A673 (cell line): ENCODE results near the gene CAMK1D. TPM values are rescaled to one million over a fixed set of nuclear protein-coding genes. Genes with fewer than 3 reads are reported as not detected.

Source experiments
- BruUV-seq: library from RNA; stranded (reverse); fragments of 400-500 nt; replicated peaks from 2 replicates; lab custom pipeline; 2021; lab: Mats Ljungman, UMichigan
- CTCF ChIA-PET: fragments of 300-600 bp; sonication (Branson Sonifier 250); formaldehyde crosslinking; loops from one replicate; lab custom pipeline; 2022; ENCODE audit warnings: antibody characterized with exemption; lab: Charles Lee
- POLR2A ChIA-PET: fragments of 300-600 bp; sonication (Branson Sonifier 250); formaldehyde crosslinking; loops from one replicate; lab custom pipeline; 2022; ENCODE audit warnings: antibody characterized with exemption; ENCODE audit not compliant: low non-redundant PET; lab: Charles Lee
- DNase-seq: peaks from one replicate; pipeline ENCODE4 v3.0.0-alpha.2; 2015; ENCODE audit warnings: low spot score
- H3K27ac ChIP-seq: fragments of 200-600 bp; sonication (generic); 2 replicates; pipeline ENCODE4 v1.5.1; 2016; ENCODE audit warnings: mixed run types, low read depth, mild to moderate bottlenecking, mixed read lengths, antibody characterized with exemption, low read length; ENCODE audit not compliant: poor library complexity, severe bottlenecking
- H3K27me3 ChIP-seq: fragments of 200-600 bp; sonication (generic); replicated peaks from 2 replicates; pipeline ENCODE4 v1.6.1; 2017; ENCODE audit warnings: mixed run types, low read depth, mild to moderate bottlenecking, mixed read lengths, antibody characterized with exemption, low read length; ENCODE audit not compliant: insufficient read depth, poor library complexity
- H3K36me3 ChIP-seq: fragments of 200-600 bp; sonication (generic); 2 replicates; pipeline ENCODE4 v1.6.1; 2016; ENCODE audit warnings: mixed run types, mild to moderate bottlenecking, mixed read lengths, antibody characterized with exemption, low read length; ENCODE audit not compliant: insufficient read depth, poor library complexity, severe bottlenecking
- H3K4me1 ChIP-seq: fragments of 200-600 bp; sonication (generic); 2 replicates; pipeline ENCODE4 v1.6.1; 2017; ENCODE audit warnings: mixed run types, mild to moderate bottlenecking, mixed read lengths, antibody characterized with exemption, low read length; ENCODE audit not compliant: insufficient read depth, poor library complexity, severe bottlenecking
- H3K4me3 ChIP-seq: fragments of 200-600 bp; sonication (generic); 2 replicates; pipeline ENCODE4 v1.5.1; 2016; ENCODE audit warnings: low read depth, mixed run types, mild to moderate bottlenecking, mixed read lengths, low read length; ENCODE audit not compliant: poor library complexity, severe bottlenecking
- H3K9me3 ChIP-seq: fragments of 200-600 bp; sonication (generic); 2 replicates; pipeline ENCODE4 v1.6.1; 2016; ENCODE audit warnings: mixed run types, low read depth, mild to moderate bottlenecking, mixed read lengths, antibody characterized with exemption, low read length; ENCODE audit not compliant: poor library complexity, severe bottlenecking
- EZH2 ChIP-seq: fragments of 200-600 bp; sonication (generic); IDR thresholded peaks from 2 replicates; pipeline ENCODE4 v1.6.1; 2017; ENCODE audit warnings: borderline replicate concordance, low read depth, mild to moderate bottlenecking, mixed read lengths, antibody characterized with exemption, low read length; ENCODE audit not compliant: poor library complexity, severe bottlenecking
- intact Hi-C: fragments of 100-400 bp; cut with micrococcal nuclease; formaldehyde crosslinking; loops from one replicate; pipeline ENCODE4 v1.10.0; 2022; ENCODE audit not compliant: unreplicated experiment
- total RNA-seq: library from RNA; stranded (reverse); gene quantifications from 2 replicates; pipeline ENCODE4 v1.2.3, GENCODE V29; 2021
- TF ChIP-seq, protein P1 (sequence below): fragments of 300-800, 200-600 bp; sonication (generic); conservative IDR thresholded peaks from 2 replicates; pipeline ENCODE4 v1.5.1; 2017; ENCODE audit warnings: low read depth, mild to moderate bottlenecking, antibody characterized with exemption, low read length, moderate library complexity, mixed read lengths

CAMK1D gene
- total RNA-seq, 1 experiment from 2014 or later: 23.7 TPM

DNA sequence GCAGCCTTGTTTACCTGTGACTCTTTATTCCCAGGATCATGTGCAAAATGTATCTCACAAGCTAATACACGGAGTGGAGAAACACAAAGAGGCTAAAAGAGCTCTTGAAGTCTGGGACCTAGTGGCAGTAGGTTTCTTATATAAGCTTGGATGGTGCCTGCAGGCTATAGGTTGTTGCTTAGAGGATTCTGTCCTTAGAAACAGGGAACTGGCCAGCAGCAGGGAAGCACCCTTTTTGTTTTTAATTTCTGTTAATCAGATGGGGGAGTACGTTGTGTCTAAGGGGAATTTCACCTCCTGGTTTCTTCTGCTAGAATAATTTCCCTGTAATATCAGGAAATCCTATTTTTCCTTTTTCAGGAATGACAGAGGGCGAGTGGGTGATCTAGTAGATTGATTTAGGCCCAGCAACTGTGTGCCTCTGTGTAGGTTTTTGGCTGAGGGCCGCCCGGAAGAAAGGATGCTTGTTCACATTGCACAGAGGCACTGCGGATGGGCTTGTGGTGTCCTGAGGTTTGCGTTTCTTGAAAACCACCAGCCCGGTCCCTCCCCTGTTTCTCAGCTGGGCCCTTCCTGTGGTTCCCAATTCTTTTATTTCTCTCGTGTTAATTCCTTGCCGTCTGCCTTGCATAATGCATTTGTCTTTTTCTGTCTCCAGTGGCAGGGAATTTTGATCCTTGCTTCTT, 158.0 kb downstream of the CAMK1D start:
- Histone ChIP-seq H3K9me3 (no peaks in the 10 kb centered on the region), H3K4me3 (no peak overlapping the region), H3K27me3 (no peaks in the 10 kb centered on the region), H3K4me1 (peaks cover 33% of the 10 kb centered on the region), H3K27ac (no peak overlapping the region), H3K36me3 (no peaks in the 10 kb centered on the region)
- ChIA-PET CTCF (no interaction called here), POLR2A (no interaction called here)
- DNase-seq: no peak
- intact Hi-C loops: no loop called here
- TF ChIP-seq, protein P1, sequence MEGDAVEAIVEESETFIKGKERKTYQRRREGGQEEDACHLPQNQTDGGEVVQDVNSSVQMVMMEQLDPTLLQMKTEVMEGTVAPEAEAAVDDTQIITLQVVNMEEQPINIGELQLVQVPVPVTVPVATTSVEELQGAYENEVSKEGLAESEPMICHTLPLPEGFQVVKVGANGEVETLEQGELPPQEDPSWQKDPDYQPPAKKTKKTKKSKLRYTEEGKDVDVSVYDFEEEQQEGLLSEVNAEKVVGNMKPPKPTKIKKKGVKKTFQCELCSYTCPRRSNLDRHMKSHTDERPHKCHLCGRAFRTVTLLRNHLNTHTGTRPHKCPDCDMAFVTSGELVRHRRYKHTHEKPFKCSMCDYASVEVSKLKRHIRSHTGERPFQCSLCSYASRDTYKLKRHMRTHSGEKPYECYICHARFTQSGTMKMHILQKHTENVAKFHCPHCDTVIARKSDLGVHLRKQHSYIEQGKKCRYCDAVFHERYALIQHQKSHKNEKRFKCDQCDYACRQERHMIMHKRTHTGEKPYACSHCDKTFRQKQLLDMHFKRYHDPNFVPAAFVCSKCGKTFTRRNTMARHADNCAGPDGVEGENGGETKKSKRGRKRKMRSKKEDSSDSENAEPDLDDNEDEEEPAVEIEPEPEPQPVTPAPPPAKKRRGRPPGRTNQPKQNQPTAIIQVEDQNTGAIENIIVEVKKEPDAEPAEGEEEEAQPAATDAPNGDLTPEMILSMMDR: no peak
- TF ChIP-seq EZH2: no peak
- BruUV-seq: no TSS peak

DNA sequence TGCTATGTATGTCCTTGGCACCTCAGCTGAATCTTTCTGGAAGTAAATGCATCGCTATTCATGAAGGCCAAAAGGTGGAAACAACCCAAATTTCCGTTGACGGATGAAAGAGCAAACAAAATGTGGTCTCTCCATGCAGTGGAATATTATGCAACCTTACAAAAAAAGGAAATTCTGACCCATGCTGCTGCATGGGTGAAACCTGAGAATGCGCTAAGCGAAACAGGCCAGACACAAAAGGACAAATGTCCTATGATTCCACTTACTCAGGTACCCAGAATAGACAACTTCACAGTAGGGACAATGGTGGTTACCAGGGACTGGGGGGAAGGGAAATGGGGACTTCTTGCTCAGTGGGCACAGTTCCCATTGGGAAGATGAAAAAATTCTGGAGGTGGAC, 158.8 kb downstream of the CAMK1D start:
- TF ChIP-seq, protein P1: no peak
- no peak for TF ChIP-seq EZH2
- no peak for DNase-seq
- H3K27me3 ChIP-seq: no peaks in the 10 kb centered on the region
- H3K4me3 ChIP-seq: no peak overlapping the region
- H3K36me3 ChIP-seq: no peaks in the 10 kb centered on the region
- ChIA-PET POLR2A (no interaction called here), CTCF (no interaction called here)
- H3K27ac ChIP-seq: no peak overlapping the region
- H3K4me1 ChIP-seq: peaks cover 30% of the 10 kb centered on the region
- intact Hi-C loops: no loop called here
- no peaks in the 10 kb centered on the region for H3K9me3 ChIP-seq
- no TSS peak for BruUV-seq

DNA sequence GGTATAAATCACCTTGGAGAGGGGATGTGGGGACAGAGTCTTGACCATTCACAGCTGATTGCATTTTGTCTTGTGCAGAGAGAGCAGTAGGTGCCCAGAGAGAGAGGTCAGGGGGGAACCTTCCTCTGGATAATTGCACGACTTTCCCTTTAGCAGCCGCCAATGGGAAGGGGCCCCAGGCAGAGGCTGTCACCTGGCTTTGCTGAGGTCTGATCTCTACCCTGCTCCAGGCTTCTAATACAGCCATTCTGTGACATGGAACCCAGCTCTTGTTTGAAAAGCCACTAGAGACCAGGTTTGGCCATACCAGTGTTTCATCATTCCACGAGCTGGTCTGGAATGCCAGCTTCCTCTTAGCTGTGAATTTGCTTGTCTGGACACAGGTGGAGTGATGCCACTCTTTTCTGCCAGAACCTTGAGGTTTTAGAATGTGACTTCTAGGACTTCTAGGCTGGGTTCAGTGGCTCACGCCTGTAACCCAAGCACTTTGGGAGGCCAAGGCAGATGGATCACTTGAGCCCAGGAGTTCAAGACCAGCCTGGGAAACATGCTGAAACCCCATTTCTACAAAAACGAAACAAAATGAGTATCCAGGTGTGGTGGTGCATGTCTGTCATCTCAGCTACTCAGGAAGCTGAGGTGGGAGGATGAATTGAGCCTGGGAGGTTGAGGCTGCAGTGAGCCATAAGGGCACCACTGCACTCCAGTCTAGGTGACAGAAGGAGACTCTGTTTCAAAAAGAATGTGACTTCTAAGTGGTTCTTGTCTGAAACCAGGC, 159.9 kb downstream of the CAMK1D start:
- Histone ChIP-seq H3K9me3 (no peaks in the 10 kb centered on the region), H3K27ac (no peak overlapping the region), H3K27me3 (no peaks in the 10 kb centered on the region), H3K4me3 (no peak overlapping the region), H3K36me3 (no peaks in the 10 kb centered on the region), H3K4me1 (peaks cover 35% of the 10 kb centered on the region)
- no peak for DNase-seq
- intact Hi-C loops: no loop called here
- POLR2A ChIA-PET: no interaction called here
- TF ChIP-seq, protein P1: no peak
- no peak for TF ChIP-seq EZH2
- CTCF ChIA-PET: no interaction called here
- no TSS peak for BruUV-seq
